ENCODE measurements around the gene BRINP1. TPM values are rescaled to one million over a fixed set of nuclear protein-coding genes. Genes with fewer than 3 reads are reported as not detected.
A peak's percentile ranks its signal among the peaks of the same experiment; 100 is the strongest.

Gene BRINP1
- polyA plus RNA-seq, 10 donors, result 0.14 to 2.9 (median 0.21) TPM

DNA sequence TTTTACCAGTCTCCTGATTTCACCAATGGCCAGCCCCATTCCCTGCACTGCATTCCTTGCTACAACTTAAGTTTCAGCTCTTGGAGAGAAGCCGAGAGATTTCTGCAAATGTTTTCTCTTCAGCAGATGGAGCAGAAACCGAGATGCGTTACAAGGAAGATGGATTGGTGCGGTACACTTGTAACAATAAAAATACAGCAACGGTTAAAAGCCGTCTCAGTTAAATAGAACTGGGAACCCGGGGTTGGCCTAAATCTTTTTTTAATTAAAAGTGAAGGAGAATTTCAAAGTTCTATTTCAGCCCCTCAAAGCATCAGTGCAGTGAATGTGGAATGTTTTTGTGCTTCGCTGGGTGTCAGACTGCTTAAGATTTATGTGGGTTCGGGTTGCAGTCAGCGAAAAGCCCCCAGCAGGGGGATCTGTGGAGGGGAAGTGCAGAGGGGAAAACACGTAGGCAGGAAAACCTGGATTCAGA is 19.8 kb downstream of the BRINP1 start:
- peak in 2 of 3 donors; percentile 17 to 51 for DNase-seq

DNA sequence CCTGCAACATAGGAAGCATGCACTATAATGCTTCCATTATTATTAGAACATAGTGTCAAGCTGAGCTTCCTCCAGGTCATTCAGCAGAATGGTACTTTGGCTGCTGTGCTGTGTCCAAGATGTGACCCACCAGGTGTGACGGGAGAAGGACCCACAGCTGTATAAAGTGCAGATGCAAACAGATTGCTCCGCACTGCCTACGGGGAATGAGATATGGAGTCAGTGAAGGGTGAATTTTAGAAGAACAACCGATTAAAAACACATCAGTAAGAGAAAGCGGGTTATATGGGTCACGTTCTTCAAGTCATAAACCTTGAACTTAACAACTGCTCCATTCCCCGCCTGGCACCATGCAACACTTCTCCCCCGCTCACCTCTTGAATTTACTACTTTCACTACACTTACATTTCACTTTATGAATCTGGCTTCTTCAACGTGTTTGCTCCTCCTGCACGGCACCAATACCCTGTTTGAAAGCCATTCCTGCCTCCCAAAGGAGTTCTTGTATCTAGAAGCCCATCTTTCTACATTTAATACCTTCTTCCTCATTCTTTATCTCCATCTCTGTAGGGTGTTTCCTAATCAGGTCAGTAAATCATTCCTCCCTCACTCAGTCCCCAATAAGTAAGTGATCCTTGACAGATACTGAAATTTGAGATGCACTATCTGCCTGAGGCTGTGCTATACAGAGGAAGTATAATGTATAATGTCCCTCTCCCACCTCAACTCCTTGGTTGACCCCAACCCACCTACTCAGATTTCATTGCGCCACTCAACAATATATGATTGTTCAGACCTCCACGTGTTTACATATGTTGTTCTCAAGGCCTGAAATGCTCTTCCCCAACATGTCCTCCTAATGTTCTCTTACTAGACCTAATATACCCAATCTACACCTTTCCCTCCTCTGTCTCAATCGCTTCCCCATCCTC is 25.9 kb downstream of the BRINP1 start:
- DNase-seq, result no peak

DNA sequence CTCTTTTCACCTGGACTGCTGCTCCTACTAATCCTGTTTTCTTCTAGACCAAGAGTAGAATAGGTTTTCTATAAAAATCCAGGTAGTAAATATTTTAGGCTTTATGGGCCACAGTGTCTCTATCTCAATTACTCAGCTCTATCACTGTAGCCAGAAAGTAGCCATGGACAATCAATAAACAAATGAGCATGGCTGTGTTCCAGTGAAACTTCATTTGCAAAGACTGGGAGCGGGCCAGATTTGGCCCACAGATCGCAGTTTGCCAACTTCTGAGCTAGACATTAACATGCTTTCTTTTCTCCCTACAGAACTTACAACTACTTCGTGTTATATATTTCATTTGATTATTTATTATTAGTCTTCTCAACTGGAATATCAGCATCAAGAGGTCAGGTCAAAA is 30.2 kb downstream of the BRINP1 start:
- no peak for DNase-seq

DNA sequence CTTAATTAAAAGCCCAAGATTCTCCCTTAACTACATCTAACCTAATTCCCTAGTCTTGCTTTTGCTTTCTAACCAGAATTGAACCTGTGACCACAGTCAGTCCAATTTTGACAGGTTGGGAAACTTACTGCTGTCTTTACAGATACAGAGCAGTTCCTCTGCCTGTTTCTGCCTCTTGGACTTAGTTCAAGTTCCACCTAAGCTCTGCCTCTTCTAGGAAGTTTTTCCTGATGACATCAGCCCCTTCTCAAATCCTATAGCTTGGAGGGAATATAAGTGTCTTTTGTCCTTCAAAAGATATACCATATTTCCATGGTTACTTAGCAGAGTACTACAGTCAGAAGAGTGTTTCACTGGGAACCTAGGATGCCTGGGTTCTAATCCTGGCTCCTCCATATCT is 31.7 kb downstream of the BRINP1 start:
- DNase-seq, result peak in 1 of 3 donors; percentile 15

DNA sequence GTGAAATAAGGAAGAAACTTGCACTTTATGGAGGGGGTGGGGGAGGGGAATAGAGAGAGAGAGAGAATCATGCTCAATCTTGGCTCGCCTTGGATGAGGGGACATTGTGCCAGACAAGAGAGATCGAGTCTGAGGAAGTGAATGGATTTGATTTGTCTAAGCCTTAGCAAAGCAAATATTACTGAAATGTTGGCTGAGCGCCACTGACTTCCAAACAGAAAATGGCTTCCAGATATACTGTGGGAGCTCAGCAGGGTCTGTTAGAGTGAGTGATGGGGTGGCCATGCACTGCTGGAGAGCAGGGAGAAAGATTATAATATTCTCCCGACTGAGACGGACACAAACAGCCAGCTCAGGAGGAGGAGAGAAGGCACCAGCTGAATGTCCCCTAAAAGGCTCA is 34.5 kb downstream of the BRINP1 start:
- peak in 1 of 3 donors; percentile 19 for DNase-seq

DNA sequence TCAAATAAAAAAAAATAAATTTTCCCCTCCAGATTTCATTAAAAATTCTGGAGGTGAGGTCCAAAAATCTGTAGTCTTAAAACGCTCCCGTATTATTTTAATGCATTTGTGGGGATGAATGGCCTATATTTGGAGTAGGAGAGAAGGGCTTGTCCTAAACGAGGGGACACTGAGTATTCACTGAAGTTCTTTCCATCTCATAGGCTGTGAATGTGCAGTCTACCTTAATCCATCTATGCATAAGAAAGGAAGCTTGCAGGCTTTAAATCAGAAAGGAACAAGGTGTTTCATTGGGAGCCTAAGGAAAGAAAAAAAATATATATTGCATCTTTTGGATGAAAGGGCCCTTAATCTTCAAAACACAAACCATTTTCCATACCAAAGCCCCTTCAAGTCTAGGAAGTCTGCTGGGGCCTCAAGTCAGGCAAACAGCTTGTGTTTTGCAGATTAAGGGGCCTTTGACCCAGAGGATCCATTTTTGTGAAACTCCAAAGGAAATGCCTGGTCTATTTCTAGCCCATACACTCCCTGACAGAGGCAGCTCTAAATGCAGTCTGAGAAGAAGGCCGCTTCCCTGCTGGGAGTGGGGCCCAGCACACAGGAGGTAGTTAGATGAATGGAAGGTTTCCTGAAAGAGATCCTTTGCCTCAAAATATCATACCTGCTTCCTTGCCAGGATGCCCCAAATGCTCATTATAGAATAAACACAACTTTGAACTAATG is 35.6 kb downstream of the BRINP1 start:
- DNase-seq, result no peak

DNA sequence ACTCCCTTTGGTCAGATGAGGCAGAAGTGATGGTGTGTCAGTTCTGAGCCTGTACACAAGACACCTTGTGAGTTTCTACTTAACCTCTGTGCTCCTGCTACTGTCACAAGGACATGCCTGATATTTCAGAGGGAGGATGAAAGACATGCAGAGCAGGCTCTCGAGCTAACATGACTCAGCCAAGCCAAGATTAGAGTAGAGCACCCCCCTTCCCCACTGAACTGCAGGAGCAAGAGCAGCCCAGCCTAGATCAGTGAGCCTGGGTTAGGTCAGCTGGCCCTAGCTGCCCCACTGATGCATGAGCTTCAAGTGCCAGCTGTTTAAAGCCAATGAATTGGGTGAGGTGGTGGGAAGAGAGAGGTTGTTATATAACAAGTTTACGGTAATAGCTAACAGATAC is 36.7 kb downstream of the BRINP1 start:
- no peak for DNase-seq

DNA sequence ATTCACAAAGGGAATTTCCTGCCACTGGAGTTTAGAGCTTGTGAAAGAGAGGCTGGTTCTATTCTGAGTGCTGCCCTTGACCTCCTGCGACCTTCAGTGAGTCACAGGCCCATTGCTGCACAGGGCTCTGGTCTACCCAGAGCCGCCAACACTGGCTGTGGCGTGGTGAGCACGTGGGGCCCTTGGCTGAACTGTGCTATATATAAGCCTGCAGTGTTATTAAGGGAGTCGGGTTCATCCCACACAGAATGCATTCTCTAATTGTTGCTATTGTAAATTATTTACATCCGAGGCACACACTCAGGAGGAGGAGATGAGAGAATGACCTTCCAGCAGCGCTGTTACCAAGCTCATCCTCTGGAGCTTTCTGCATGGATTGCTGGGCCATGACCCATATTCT is 47.1 kb downstream of the BRINP1 start:
- peak in 1 of 3 donors; percentile 6 for DNase-seq

DNA sequence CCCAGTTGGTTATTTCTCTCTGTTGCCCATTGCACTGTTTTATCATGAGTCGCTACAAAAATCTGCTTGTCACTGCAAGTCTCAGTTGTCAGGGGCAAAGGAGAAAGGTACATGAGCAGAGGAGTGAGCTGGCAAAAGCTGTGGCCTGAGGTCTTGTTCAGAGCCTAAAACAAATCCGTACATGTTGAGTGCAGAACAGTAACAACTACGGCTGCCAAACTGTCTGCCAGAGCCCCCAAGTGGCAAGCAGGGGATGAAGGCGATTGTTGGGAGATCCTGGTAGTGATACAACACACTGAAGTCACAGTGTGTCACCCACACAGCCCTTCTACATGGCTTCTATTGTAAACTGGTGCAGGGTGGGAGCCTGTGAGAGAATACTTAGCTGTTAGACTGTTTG is 50.9 kb downstream of the BRINP1 start:
- DNase-seq, result no peak

DNA sequence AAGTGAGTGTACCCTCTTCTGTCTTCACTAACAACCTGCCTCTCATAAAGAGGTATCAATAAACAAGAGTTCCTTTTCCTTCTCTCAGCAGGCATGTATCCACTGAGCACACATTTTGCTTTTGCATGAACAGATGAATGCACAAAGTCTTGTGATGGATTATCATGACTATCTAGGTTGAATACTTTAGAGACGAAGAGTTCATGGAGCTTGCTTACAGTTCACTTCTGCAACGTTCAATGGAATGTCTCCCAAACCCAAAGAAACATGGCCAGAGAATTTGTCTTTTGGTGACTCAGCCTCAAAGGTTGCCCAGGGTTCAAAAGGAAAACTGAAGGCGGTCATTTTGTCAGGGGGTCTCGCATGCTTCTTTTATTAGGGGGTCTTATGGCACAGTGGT is 55.4 kb downstream of the BRINP1 start:
- DNase-seq, result no peak

DNA sequence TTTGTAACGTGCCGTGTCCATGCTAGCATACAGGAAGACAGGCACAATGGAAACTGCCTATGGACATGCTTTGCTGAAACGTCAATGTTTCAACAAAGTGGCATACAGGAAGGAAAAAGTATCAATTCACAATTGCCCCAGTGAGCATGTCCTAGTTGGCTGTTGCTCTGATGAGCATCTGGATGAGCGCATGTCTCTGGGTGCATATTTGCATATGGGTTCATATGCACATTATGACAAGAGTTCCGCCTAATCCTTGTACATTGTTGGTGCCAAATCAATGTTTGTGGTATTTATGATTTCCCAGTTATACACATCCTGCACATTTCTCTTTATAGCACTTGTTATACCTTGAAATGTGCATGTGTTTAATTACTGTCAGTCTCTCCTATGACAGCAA is 58.5 kb downstream of the BRINP1 start:
- no peak for DNase-seq

DNA sequence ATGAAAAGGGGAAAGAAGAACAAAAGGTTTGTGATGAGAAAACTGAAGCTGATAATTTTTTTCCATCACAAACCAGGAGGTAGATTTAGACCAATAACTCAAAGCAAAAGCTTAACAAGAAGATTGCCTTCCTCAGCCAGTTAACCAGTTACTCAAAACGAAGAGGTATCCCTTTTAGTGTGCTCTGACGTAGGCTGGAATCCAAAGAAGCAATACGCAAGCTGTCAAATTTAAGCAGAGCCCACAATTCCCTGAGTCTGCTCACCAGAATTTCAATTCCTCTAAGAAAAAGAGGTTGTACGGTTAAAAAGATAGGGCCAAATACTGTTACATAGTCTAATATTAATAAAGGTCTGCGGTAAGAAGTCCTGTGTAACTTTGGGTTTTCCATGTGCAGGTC is 61.8 kb downstream of the BRINP1 start:
- no peak for DNase-seq

DNA sequence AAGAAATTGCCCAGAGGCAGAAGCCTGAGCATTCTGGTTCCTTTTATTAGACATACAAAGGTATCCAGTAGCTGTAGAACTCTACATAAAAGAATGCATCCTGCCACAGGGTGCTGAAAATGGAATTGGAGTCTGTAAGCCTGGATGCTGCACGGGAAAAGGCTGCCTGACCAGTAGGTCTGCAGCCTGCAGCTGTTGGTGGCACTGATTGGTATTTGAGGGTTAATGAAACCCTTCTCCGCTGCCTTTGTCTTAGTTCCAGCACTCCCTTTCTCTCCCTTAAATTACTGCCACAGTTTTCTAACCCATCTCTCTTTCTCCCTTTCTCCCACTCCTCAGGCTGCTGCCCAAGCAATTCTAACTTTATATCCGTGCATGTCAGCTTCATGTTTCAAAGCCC is 64.7 kb downstream of the BRINP1 start:
- no peak for DNase-seq

DNA sequence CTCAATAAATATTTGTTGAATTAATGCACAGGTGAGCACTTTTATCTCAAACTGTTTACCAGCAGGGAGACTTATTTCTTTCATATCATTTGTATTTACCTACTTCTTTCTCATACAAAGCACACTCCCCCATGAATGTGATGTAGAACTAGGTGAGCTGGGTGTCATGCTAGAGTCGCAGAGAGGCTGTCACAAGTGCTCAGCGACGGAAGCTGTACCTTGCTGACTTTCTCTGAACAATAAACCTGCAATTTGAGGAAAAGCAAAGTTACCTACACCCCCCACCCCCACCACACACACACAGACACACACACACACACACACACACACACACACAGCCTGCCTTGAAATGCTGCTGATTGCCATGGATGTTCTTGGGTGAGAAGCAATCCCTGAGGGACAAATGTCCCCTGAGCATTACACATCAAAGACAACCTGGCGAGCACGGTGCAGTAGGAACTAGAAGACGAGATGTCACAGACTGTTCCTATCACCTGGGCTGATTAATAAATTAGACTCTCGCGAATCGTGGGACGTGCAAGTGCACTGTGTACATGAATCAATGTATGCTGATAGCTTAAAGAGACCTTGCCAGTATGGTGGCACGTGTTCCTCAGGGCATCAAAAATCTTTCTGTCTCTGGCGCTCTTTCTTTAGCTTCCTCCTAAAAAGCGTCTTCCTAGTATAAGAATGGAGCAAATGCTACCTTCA is 66.1 kb downstream of the BRINP1 start:
- DNase-seq, result no peak

DNA sequence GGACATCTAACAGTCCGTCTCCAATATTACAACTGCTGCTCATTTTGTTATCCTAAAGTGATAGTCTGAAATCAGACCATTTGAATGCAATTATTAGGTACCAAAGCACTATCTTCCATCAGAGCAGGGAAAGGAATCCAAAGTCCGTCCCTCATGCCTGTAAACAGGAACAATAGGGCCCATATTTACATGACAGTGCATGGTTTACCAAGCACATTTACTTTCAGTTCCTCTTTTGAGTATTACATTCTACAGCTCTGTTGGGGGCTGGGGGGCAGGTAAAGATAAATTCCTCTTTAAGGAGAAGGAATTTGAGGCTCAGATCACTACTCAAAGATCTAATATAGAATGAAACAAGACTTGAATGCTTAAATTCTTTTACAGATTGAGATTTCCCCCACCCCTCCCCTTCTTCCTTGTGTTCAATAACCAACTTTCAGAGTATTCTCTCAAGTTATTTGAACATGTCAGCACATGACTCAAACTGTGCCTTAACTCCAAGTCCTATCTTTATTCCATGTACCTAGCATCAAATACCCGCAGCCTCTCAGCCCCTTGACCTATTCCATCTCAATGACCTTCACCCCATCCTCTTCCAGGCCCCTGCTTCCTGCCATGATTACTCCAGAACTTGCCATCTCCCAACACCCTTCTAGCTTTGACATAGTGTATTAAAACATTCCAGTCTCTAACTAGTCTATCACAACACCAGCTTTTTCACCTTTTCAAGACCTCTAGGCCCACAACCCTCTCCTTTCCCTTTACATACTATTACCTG is 71.0 kb downstream of the BRINP1 start:
- no peak for DNase-seq

DNA sequence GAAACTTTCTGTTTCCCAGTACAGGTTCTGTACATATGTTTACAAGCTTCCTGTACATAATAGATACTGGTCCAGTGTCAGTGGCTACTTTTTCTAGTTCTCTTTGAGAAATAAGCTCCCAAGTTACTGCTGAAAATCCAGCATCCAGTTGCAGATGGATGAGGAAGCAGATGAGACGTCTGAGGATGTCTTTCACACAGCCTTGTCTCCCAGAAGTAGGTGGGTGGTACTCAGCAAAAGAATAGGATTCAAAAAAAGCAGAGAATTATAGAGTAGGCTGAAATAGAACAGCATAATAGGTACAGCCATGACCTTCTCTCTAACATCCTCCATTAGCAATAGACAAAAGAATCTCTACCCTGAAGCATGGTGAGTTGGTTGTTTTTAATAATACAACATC is 77.7 kb downstream of the BRINP1 start:
- DNase-seq, result no peak

DNA sequence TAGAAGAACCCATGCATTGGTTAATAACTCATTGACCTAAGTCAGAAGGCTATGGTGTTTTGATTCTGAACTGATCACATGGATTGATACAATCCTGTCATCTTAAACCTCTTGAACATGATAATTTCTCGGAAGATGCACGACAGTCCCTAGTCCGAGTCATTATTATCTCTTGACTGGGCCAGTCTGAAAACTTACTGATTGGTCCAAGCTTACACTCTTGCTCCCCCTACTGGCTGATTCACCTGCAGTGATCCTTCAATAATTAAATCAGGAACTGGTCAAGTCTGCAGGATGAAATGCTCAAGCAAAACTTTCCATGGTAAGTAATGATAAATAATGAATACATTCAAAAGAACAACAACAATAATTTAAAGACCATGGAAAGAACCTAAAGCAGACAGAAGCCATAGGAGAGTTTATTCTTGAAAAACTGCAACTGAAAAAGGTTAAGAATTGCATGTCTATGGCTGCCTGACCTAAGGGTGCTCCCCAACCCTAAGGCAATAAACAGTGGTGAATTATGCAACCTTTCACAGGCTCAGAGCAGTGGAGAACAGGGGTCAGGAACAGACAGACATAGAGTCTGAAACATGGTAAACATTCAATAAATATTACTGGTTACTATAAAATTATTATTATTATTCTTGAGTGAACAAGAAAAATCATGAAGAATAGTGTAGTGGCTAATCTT is 79.3 kb downstream of the BRINP1 start:
- DNase-seq, result peak; percentile 42 to 75 (median 63)

DNA sequence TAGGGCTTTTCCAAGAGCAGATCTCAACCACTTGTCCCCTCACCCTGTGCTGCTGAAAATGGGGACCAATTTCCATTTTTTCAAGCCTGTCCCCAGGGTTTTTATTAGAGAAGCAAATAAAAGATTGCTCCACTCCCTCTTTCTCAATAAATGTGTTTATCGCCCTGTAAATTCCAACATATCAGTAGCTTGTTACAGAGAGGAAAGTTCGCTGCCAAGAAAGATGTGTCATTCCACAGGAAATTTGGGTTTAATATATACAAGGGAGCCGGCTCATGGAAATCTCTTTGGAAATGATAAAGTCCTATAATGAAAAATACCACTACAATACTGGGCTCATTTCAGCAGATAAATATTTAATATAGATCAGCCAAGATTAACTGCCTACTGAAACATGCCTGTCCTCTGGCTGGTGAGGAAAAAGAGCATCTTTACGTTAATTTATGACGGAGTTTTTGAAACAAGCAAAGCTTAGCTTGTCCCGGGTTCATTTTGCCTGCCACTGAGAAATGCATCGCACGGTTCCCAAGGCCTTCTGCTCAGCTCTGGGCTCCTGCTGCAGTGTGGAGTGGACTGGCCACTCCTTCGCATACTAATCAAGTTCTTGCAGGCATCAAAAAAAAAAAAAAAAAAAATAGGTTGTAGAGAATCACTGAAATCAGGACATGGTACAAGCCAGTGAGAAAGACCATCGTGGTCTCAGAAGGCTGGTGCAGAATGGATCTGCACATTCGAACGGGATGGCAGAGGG is 84.5 kb downstream of the BRINP1 start:
- DNase-seq, result no peak

DNA sequence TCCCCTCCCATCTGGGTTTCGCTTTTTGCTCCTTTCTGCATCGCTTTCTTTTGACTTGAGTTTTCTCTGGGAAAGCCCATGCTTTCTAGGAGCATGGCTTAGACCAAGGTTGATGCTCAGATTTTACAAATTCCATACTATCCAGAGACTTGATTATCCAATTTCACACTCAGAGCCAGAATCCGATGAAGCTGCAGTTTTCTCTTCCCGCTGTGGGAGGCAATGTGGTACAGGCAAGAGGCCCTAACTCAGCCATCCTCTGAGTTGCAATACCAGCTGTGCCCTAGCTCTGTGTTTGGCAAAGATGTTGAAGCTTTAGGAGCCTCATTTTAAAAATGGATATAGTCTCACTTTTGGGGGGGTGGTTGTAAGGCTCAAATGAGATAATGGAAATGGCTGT is 85.1 kb downstream of the BRINP1 start:
- peak in 1 of 3 donors; percentile 32 for DNase-seq

All from muscle of back (tissue), 11 donors.